ENCODE measurements around the gene EBF3.

EBF3 gene

GRCh38 chr10:129845111-129845753 is 118.8 kb downstream of the EBF3 start:
- TF ChIP-seq SIN3A (IDR thresholded peaks at IDR 0.05; ENCODE audit: borderline replicate concordance, insufficient read depth, low read length): no peak
- TF ChIP-seq POLR2AphosphoS5 (IDR thresholded peaks at IDR 0.05; ENCODE audit: low read depth, low read length): no peak
- no peak for TF ChIP-seq REST (IDR thresholded peaks at IDR 0.05; ENCODE audit: insufficient read depth in 1 of 2, low read depth in 2 of 2, low read length in 2 of 2)
- TF ChIP-seq FOXP2 (optimal IDR thresholded peaks at IDR 0.05; ENCODE audit: borderline replicate concordance, extremely low read depth, extremely low read length, insufficient read depth): no peak

- TF ChIP-seq POLR2AphosphoS5 (IDR thresholded peaks at IDR 0.05; ENCODE audit: low read depth, low read length) (no peak), TAF1 (IDR thresholded peaks at IDR 0.05; ENCODE audit: borderline replicate concordance, insufficient read depth, low read length) (no peak), FOXP2 (optimal IDR thresholded peaks at IDR 0.05; ENCODE audit: borderline replicate concordance, extremely low read depth, extremely low read length, insufficient read depth) (no peak), SIN3A (IDR thresholded peaks at IDR 0.05; ENCODE audit: borderline replicate concordance, insufficient read depth, low read length) (no peak), REST (IDR thresholded peaks at IDR 0.05; ENCODE audit: insufficient read depth in 1 of 2, low read depth in 2 of 2, low read length in 2 of 2) (no peak)
These were observed 119.8 kb downstream of the EBF3 start for GRCh38 chr10:129844216-129844766.

GRCh38 chr10:129843702-129844101 is 120.4 kb downstream of the EBF3 start:
- TF ChIP-seq TAF1 (IDR thresholded peaks at IDR 0.05; ENCODE audit: borderline replicate concordance, insufficient read depth, low read length) (no peak), SIN3A (IDR thresholded peaks at IDR 0.05; ENCODE audit: borderline replicate concordance, insufficient read depth, low read length) (no peak)

- TF ChIP-seq POLR2AphosphoS5 (IDR thresholded peaks at IDR 0.05; ENCODE audit: low read depth, low read length) (no peak), FOXP2 (optimal IDR thresholded peaks at IDR 0.05; ENCODE audit: borderline replicate concordance, extremely low read depth, extremely low read length, insufficient read depth) (no peak), TAF1 (IDR thresholded peaks at IDR 0.05; ENCODE audit: borderline replicate concordance, insufficient read depth, low read length) (no peak), SIN3A (IDR thresholded peaks at IDR 0.05; ENCODE audit: borderline replicate concordance, insufficient read depth, low read length) (no peak), REST (IDR thresholded peaks at IDR 0.05; ENCODE audit: insufficient read depth in 1 of 2, low read depth in 2 of 2, low read length in 2 of 2) (no peak)
These were observed 120.9 kb downstream of the EBF3 start for GRCh38 chr10:129843131-129843541.

- no peak for TF ChIP-seq SIN3A (IDR thresholded peaks at IDR 0.05; ENCODE audit: borderline replicate concordance, insufficient read depth, low read length)
- TF ChIP-seq TAF1 (IDR thresholded peaks at IDR 0.05; ENCODE audit: borderline replicate concordance, insufficient read depth, low read length): no peak
- TF ChIP-seq POLR2AphosphoS5 (IDR thresholded peaks at IDR 0.05; ENCODE audit: low read depth, low read length): no peak
- TF ChIP-seq REST (IDR thresholded peaks at IDR 0.05; ENCODE audit: insufficient read depth in 1 of 2, low read depth in 2 of 2, low read length in 2 of 2): no peak
- TF ChIP-seq FOXP2 (optimal IDR thresholded peaks at IDR 0.05; ENCODE audit: borderline replicate concordance, extremely low read depth, extremely low read length, insufficient read depth): no peak
These were observed 122.0 kb downstream of the EBF3 start for GRCh38 chr10:129842031-129842430.

Measured in PFSK-1 (cell line).